Prostate gland (tissue), 2 donors: Measurements from ENCODE around the gene CAB39L.

Experiments used
- CTCF ChIP-seq, 4 experiments: fragments of 200-600 bp in 2 of 4; fragments of 450-650 bp in 2 of 4; sonication (generic) in 2 of 4; IDR thresholded peaks; 1 replicate in 3 of 4; 2 replicates in 1 of 4; pipeline ENCODE4 v1.5.1; 2016 to 2019; ENCODE audit warnings: antibody characterized with exemption in 4 of 4, mild to moderate bottlenecking in 2 of 4, moderate library complexity in 2 of 4
- POLR2A ChIP-seq: fragments of 450-650 bp; IDR thresholded peaks from one replicate; pipeline ENCODE4 v1.6.1; 2016; ENCODE audit warnings: antibody characterized with exemption, mild to moderate bottlenecking
- POLR2AphosphoS5 ChIP-seq: sonication (generic); formaldehyde crosslinking; IDR thresholded peaks from one replicate; pipeline ENCODE4 v1.6.1; 2017; ENCODE audit warnings: antibody characterized with exemption

GRCh38 chr13:49302817-49303216, 141.0 kb downstream of the CAB39L start:
- peak; percentile 17 for TF ChIP-seq POLR2AphosphoS5
- no peak for TF ChIP-seq CTCF (IDR thresholded peaks at IDR 0.05)
- no peak for TF ChIP-seq POLR2A
